Gastrocnemius medialis (tissue), 4 donors: Measurements from ENCODE around the gene ZNF682.

Source experiments
- POLR2A ChIP-seq, 2 donors: fragments of 450-650 bp; IDR thresholded peaks; one replicate each; pipeline ENCODE4 v1.6.1; 2017; ENCODE audit warnings: antibody characterized with exemption in 2 of 2, mild to moderate bottlenecking in 2 of 2, moderate library complexity in 2 of 2
- TF ChIP-seq, protein P1 (sequence below), 5 experiments: fragments of 450-650 bp in 3 of 5; fragments of 200-600 bp in 2 of 5; sonication (generic) in 2 of 5; IDR thresholded peaks in 4 of 5; conservative IDR thresholded peaks in 1 of 5; 1 replicate in 4 of 5; 2 replicates in 1 of 5; pipeline ENCODE4 v1.5.1; 2016 to 2019; ENCODE audit warnings: antibody characterized with exemption in 5 of 5, mild to moderate bottlenecking in 3 of 5, moderate library complexity in 3 of 5

DNA sequence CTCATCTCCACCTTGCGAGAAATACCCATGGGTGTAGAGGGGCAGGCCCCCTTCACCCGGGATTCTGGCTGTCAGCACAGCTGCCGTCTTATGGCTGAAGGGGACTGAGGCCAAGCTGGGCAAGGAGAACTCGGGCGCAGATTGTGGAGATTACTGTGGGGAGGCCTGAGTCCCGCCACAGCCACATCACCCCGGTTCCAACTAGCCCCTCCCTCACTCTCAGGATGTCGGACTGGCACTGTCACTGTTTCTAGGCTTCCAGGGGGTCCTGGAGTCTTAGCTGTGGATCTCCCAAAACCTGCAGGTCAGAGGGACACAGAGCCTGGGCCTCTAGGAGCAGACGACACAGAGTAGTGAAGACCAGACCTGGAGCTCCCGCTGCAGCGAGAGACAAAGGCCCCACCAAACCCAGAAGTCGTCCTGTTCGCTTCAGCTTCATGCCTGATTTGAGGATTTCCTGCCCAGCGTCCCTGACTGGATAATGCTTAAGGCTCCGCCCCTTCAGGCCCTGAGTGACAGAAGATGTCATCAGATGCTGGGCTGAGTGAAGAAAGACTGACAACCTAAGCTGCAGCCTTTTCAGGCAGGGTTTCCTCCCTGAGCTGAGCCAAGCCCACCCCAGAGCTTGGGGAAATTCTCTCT lies 82.8 kb downstream of the ZNF682 start:
- TF ChIP-seq POLR2A (IDR thresholded peaks at IDR 0.05), result no peak
- TF ChIP-seq, protein P1, sequence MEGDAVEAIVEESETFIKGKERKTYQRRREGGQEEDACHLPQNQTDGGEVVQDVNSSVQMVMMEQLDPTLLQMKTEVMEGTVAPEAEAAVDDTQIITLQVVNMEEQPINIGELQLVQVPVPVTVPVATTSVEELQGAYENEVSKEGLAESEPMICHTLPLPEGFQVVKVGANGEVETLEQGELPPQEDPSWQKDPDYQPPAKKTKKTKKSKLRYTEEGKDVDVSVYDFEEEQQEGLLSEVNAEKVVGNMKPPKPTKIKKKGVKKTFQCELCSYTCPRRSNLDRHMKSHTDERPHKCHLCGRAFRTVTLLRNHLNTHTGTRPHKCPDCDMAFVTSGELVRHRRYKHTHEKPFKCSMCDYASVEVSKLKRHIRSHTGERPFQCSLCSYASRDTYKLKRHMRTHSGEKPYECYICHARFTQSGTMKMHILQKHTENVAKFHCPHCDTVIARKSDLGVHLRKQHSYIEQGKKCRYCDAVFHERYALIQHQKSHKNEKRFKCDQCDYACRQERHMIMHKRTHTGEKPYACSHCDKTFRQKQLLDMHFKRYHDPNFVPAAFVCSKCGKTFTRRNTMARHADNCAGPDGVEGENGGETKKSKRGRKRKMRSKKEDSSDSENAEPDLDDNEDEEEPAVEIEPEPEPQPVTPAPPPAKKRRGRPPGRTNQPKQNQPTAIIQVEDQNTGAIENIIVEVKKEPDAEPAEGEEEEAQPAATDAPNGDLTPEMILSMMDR (IDR thresholded peaks at IDR 0.05 in 4 of 5, conservative IDR thresholded peaks at IDR 0.05 in 1 of 5), result no peak
